ENCODE results near the gene DUOXA1.
A peak's percentile ranks its signal among the peaks of the same experiment; 100 is the strongest.

DUOXA1 gene

GRCh38 chr15:45167631-45168205, 38.0 kb upstream of the DUOXA1 start:
- H3K9me3 ChIP-seq (ENCODE audit: low read depth, low read length): no peaks in the 10 kb centered on the region
- H3K4me3 ChIP-seq: peak overlapping the region; percentile 79
- TF ChIP-seq EZH2 (IDR thresholded peaks at IDR 0.05) (no peak), FOXP2 (optimal IDR thresholded peaks at IDR 0.05; ENCODE audit: control extremely low read depth, extremely low read length, insufficient read depth) (no peak), POLR2AphosphoS5 (IDR thresholded peaks at IDR 0.05; ENCODE audit: borderline replicate concordance, low read depth, low read length) (no peak)

DNA sequence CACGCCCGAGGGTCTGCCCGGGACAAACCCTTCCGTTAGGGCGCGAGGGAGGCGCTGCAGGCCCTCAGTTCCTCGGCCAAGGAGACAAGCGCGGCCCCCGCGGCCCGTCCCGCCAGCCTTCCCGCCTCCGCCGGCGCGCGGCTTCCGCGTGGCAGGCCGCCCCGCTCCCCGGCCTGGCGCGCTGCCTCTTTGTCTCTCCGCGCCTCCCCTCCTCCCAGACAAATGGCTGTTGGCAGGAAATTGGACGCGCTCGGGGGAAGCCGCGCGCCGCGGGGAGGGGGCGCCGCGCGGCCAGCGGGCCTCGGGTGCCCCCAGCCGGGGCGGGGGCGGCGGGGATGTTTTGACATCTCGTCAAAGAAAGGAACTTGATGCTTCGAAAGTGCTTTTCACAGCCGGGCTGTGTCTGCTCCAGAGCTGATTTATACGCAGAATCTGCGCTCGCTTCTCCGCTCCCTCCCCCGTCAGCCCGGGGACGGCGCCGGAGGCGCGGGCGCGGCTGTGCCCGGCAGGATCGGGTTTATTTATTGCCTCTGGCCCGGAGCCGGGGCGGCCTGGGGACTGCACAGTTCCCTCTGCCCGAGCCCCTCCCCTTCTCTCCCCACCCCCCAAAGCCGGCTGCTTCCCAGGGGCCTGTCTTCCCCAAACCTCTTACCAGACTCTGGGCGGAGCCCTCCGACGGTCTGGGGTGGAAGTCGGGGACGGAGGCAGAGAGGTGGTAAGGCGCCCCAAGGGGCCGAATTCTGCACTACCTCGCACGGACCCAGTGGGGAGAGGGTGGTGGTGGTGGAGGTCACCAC, 37.4 kb upstream of the DUOXA1 start:
- H3K4me3 ChIP-seq: peak overlapping the region; percentile 79
- peak; percentile 18 for DNase-seq (ENCODE audit: low read depth, low spot score)
- peak overlapping the region; percentile 80 for H3K9ac ChIP-seq (ENCODE audit: insufficient read length)
- peak overlapping the region; percentile 96 for H3K27ac ChIP-seq
- peak; percentile 64 for TF ChIP-seq POLR2AphosphoS5 (IDR thresholded peaks at IDR 0.05; ENCODE audit: borderline replicate concordance, low read depth, low read length)
- no peak for TF ChIP-seq EZH2 (IDR thresholded peaks at IDR 0.05)
- no peak for TF ChIP-seq FOXP2 (optimal IDR thresholded peaks at IDR 0.05; ENCODE audit: control extremely low read depth, extremely low read length, insufficient read depth)
- H3K9me3 ChIP-seq (ENCODE audit: low read depth, low read length): no peaks in the 10 kb centered on the region
- H3K36me3 ChIP-seq (ENCODE audit: insufficient read depth, low read length): no peaks in the 10 kb centered on the region; the same call in 1 of the 2 replicates

More at GRCh38 chr15:45167631-45168205, 38.0 kb upstream of the DUOXA1 start:
- Histone ChIP-seq H3K9ac (ENCODE audit: insufficient read length) (peak overlapping the region; percentile 80), H3K36me3 (ENCODE audit: insufficient read depth, low read length) (no peaks in the 10 kb centered on the region; the same call in 1 of the 2 replicates), H3K27ac (peak overlapping the region; percentile 96)
- DNase-seq (ENCODE audit: low read depth, low spot score): no peak

- Histone ChIP-seq H3K27ac (no peak overlapping the region), H3K9ac (ENCODE audit: insufficient read length) (no peak overlapping the region), H3K36me3 (ENCODE audit: insufficient read depth, low read length) (no peaks in the 10 kb centered on the region), H3K9me3 (ENCODE audit: low read depth, low read length) (no peaks in the 10 kb centered on the region), H3K4me3 (no peak overlapping the region)
- TF ChIP-seq FOXP2 (optimal IDR thresholded peaks at IDR 0.05; ENCODE audit: control extremely low read depth, extremely low read length, insufficient read depth): no peak
- TF ChIP-seq POLR2AphosphoS5 (IDR thresholded peaks at IDR 0.05; ENCODE audit: borderline replicate concordance, low read depth, low read length): no peak
- no peak for TF ChIP-seq EZH2 (IDR thresholded peaks at IDR 0.05)
- no peak for DNase-seq (ENCODE audit: low read depth, low spot score)
Measured at GRCh38 chr15:45165536-45165935, 35.9 kb upstream of the DUOXA1 start.

DNA sequence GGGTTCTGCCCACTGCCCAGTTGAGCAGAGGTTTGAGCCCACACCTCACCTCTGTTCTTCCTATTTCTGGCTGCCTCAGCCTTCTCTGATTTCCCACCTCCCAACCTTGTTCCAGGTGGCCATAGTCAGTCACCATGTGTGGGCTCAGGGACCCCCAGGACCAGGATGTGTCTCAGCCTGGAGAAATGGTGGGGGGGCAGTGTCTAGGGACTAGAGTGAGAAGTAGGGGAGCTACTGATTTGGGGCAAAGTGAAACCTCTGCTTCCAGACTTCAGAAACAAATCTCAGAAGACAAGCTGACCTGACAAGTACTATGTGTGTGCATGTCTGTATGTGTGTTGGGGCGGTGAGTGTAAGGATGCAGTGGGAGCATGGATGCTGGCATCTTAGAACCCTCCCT, 35.2 kb upstream of the DUOXA1 start:
- no peak overlapping the region for H3K4me3 ChIP-seq
- no peaks in the 10 kb centered on the region for H3K9me3 ChIP-seq (ENCODE audit: low read depth, low read length)
- H3K36me3 ChIP-seq (ENCODE audit: insufficient read depth, low read length): no peaks in the 10 kb centered on the region
- H3K27ac ChIP-seq: no peak overlapping the region
- DNase-seq (ENCODE audit: low read depth, low spot score): no peak
- H3K9ac ChIP-seq (ENCODE audit: insufficient read length): no peak overlapping the region
- no peak for TF ChIP-seq POLR2AphosphoS5 (IDR thresholded peaks at IDR 0.05; ENCODE audit: borderline replicate concordance, low read depth, low read length)
- no peak for TF ChIP-seq EZH2 (IDR thresholded peaks at IDR 0.05)
- TF ChIP-seq FOXP2 (optimal IDR thresholded peaks at IDR 0.05; ENCODE audit: control extremely low read depth, extremely low read length, insufficient read depth): no peak

GRCh38 chr15:45163508-45163856, 33.8 kb upstream of the DUOXA1 start:
- TF ChIP-seq EZH2 (IDR thresholded peaks at IDR 0.05): no peak

GRCh38 chr15:45162771-45163507, 33.3 kb upstream of the DUOXA1 start:
- peak; percentile 18 for DNase-seq (ENCODE audit: low read depth, low spot score)
- Histone ChIP-seq H3K9me3 (ENCODE audit: low read depth, low read length) (no peaks in the 10 kb centered on the region), H3K27ac (no peak overlapping the region), H3K4me3 (no peak overlapping the region), H3K9ac (ENCODE audit: insufficient read length) (no peak overlapping the region), H3K36me3 (ENCODE audit: insufficient read depth, low read length) (no peaks in the 10 kb centered on the region)
- TF ChIP-seq FOXP2 (optimal IDR thresholded peaks at IDR 0.05; ENCODE audit: control extremely low read depth, extremely low read length, insufficient read depth) (no peak), EZH2 (IDR thresholded peaks at IDR 0.05) (no peak), POLR2AphosphoS5 (IDR thresholded peaks at IDR 0.05; ENCODE audit: borderline replicate concordance, low read depth, low read length) (no peak)

More at GRCh38 chr15:45163508-45163856, 33.8 kb upstream of the DUOXA1 start:
- no peak overlapping the region for H3K4me3 ChIP-seq
- no peaks in the 10 kb centered on the region for H3K9me3 ChIP-seq (ENCODE audit: low read depth, low read length)
- no peak for DNase-seq (ENCODE audit: low read depth, low spot score)
- no peaks in the 10 kb centered on the region for H3K36me3 ChIP-seq (ENCODE audit: insufficient read depth, low read length)
- no peak overlapping the region for H3K9ac ChIP-seq (ENCODE audit: insufficient read length)
- H3K27ac ChIP-seq: no peak overlapping the region

GRCh38 chr15:45161666-45162065, 32.0 kb upstream of the DUOXA1 start:
- Histone ChIP-seq H3K27ac (no peak overlapping the region), H3K36me3 (ENCODE audit: insufficient read depth, low read length) (no peaks in the 10 kb centered on the region), H3K9me3 (ENCODE audit: low read depth, low read length) (no peaks in the 10 kb centered on the region), H3K9ac (ENCODE audit: insufficient read length) (no peak overlapping the region), H3K4me3 (no peak overlapping the region)
- DNase-seq (ENCODE audit: low read depth, low spot score): no peak
- no peak for TF ChIP-seq FOXP2 (optimal IDR thresholded peaks at IDR 0.05; ENCODE audit: control extremely low read depth, extremely low read length, insufficient read depth)
- no peak for TF ChIP-seq POLR2AphosphoS5 (IDR thresholded peaks at IDR 0.05; ENCODE audit: borderline replicate concordance, low read depth, low read length)
- TF ChIP-seq EZH2 (IDR thresholded peaks at IDR 0.05): no peak

- Histone ChIP-seq H3K9me3 (ENCODE audit: low read depth, low read length) (no peaks in the 10 kb centered on the region), H3K4me3 (no peak overlapping the region), H3K27ac (no peak overlapping the region), H3K36me3 (ENCODE audit: insufficient read depth, low read length) (no peaks in the 10 kb centered on the region), H3K9ac (ENCODE audit: insufficient read length) (no peak overlapping the region)
- peak; percentile 5 for DNase-seq (ENCODE audit: low read depth, low spot score)
- TF ChIP-seq POLR2AphosphoS5 (IDR thresholded peaks at IDR 0.05; ENCODE audit: borderline replicate concordance, low read depth, low read length): no peak
- TF ChIP-seq EZH2 (IDR thresholded peaks at IDR 0.05): no peak
- no peak for TF ChIP-seq FOXP2 (optimal IDR thresholded peaks at IDR 0.05; ENCODE audit: control extremely low read depth, extremely low read length, insufficient read depth)
Measured at GRCh38 chr15:45157974-45158373, 28.3 kb upstream of the DUOXA1 start.
